Heart right ventricle (tissue), 16 donors: ENCODE data around the gene IGF1R. TPM values are rescaled to one million over a fixed set of nuclear protein-coding genes. Genes with fewer than 3 reads are reported as not detected.

ENCODE experiments used
- ATAC-seq, 8 donors: fragments of 200-7000 bp; cut with Tn5 transposase; one replicate each; pipeline ENCODE4 v1.9.1; 2020; ENCODE audit warnings: mild to moderate bottlenecking in 8 of 8, moderate library complexity in 8 of 8, moderate number of reproducible peaks in 1 of 8
- DNase-seq, 2 donors: peaks; one replicate each; pipeline ENCODE4 v3.0.0-alpha.2; 2020
- H3K27ac ChIP-seq, 10 donors: fragments of 200-600 bp; sonication (generic) in 2 of 10; one replicate each; pipeline versions ENCODE4 v1.5.0 to v1.8.0; 2020 to 2022; ENCODE audit warnings: mild to moderate bottlenecking in 3 of 10
- H3K27me3 ChIP-seq, 7 donors: fragments of 200-600 bp; one replicate each; pipeline ENCODE4 v1.8.0; 2021 to 2022; ENCODE audit warnings: mild to moderate bottlenecking in 2 of 7
- H3K36me3 ChIP-seq, 9 donors: fragments of 200-600 bp; sonication (generic) in 1 of 9; one replicate each; pipeline versions ENCODE4 v1.5.0 to v1.8.0; 2020 to 2022; ENCODE audit warnings: mild to moderate bottlenecking in 2 of 9
- H3K4me1 ChIP-seq, 9 donors: fragments of 200-600 bp; sonication (generic) in 1 of 9; one replicate each; pipeline versions ENCODE4 v1.5.0 to v1.8.0; 2020 to 2022; ENCODE audit warnings: mild to moderate bottlenecking in 4 of 9
- H3K4me3 ChIP-seq, 10 donors: fragments of 200-600 bp; sonication (generic) in 2 of 10; one replicate each; pipeline versions ENCODE4 v1.5.0 to v1.8.0; 2020 to 2022; ENCODE audit warnings: mild to moderate bottlenecking in 7 of 10, moderate library complexity in 2 of 10
- H3K9me3 ChIP-seq, 11 donors: fragments of 200-600 bp in 10 of 11; sonication (generic) in 2 of 11; one replicate each; pipeline versions ENCODE4 v1.5.0 to v1.8.0; 2013 to 2022; ENCODE audit warnings: mild to moderate bottlenecking in 2 of 11, control low read depth in 1 of 11, moderate library complexity in 1 of 11
- WGBS, 2 donors: extraction: QIAGEN DNeasy Blood & Tissue Kit; methylation state at CpG; one replicate each; pipeline ENCODE4 v1.1.7; 2013; ENCODE audit warnings: inconsistent platforms in 1 of 2; 5-methylcytosine and 5-hydroxymethylcytosine counted together
- intact Hi-C, 10 donors: fragments of 100-400 bp; cut with DNase I; formaldehyde crosslinking; loops; one replicate each; pipeline versions ENCODE4 v1.11.1 to v1.14.2; 2022
- polyA plus RNA-seq, 2 donors: library from polyadenylated mRNA; stranded (reverse); fragments of 200-250 nt; gene quantifications; one replicate each; pipeline ENCODE4 v1.2.3, GENCODE V29; 2013
- total RNA-seq, 10 donors: library from RNA; stranded (reverse); fragmentation: NEBNext Ultra II Directional in 3 of 10; extraction: Animal tissue kit (Norgen Biotek cat#: 25700) in 3 of 10; gene quantifications; one replicate each; pipeline versions ENCODE4 v1.2.1 to v1.2.4, GENCODE V29; 2021 to 2023
- TF ChIP-seq, protein P1 (sequence below), 9 donors: fragments of 200-600 bp; sonication (generic) in 2 of 9; IDR thresholded peaks; one replicate each; pipeline versions ENCODE4 v1.5.0 to v1.8.0; 2021 to 2022; ENCODE audit warnings: antibody characterized with exemption in 9 of 9, mild to moderate bottlenecking in 5 of 9, moderate library complexity in 1 of 9
- donor health status: Arrhythmogenic right ventricular cardiomyopathy.
- donor health status: ischemic (EF 13 %, LVEDD 7.1; RV severe dilation, severe dysfunction).
- donor health status: healthy with polysubstance abuse.
- donor health status: DM: no; HTN: yes; CAD: no.
- donor health status: DM: no; HTN: no; CAD: no.
- donor health status: ischemic (EF 25% LVEDD 6.9; RV normal size, moderate dysfunction).
- donor health status: ischemic (EF 25% LVEDD 5.7; RV mildly dilated, moderate dysfunction).
- donor health status: healthy.
- donor health status: DM: yes; HTN: yes; CAD: no.
- donor health status: Ischemic cardiomyopathy.
- donor health status: ischemic (EF 35%, LVEDD 5.7; RV mildly dilated, moderate dysfunction).
- donor health status: nonischemic (EF 11% LVEDD 7.7; RV severe dilation, severe dysfunction).
- donor health status: DM: yes; HTN: yes; CAD: no.
- donor health status: PGD.
- donor health status: ischemic (EF 29% LVEDD 5.4; RV normal size, mild dysfunction).
- donor health status: nonischemic (EF 23%, LVEDD 6.1; RV moderate dilation, normal function).

IGF1R gene
- total and polyA plus RNA-seq, 12 donors: 3.4 to 88.2 (median 45.9) TPM

DNA sequence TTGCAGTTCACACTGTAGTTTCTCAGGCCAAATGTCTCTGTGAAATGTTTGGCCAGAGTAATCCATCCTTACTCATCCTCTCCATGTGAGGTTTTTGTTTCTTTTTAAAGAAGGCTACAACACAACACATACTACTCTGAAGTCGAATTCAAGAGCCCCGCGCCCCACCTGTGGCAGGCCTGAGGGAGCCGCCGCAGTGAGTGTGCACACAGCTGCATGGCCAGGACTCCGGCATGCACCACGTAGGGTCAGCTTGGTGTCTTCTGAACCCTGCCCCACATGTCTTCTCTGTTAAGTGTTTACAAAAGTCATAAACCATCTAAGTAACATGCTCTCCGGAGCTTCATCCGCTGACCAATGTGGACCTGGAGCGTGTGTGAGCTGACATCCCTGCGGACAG, 300.6 kb downstream of the IGF1R start:
- DNase-seq (no peak), ATAC-seq (no peak)
- Histone ChIP-seq H3K36me3 (peaks cover 0 to 73% (median 36%) of the 10 kb centered on the region in 9 donors), H3K4me3 (no peak overlapping the region), H3K27me3 (no peaks in the 10 kb centered on the region), H3K9me3 (no peaks in the 10 kb centered on the region), H3K4me1 (peaks cover 14 to 73% (median 37%) of the 10 kb centered on the region in 9 donors), H3K27ac (no peak overlapping the region)
- intact Hi-C loops: loop anchor here in 2 of 10 donors (10.0 kb wide), 2 partner anchors 106 to 126 kb away; no protein-coding TSS in a partner anchor
- 91 to 97% methylated on average over 11 of the region's 11 CpGs for WGBS, 2 donors
- TF ChIP-seq, protein P1, sequence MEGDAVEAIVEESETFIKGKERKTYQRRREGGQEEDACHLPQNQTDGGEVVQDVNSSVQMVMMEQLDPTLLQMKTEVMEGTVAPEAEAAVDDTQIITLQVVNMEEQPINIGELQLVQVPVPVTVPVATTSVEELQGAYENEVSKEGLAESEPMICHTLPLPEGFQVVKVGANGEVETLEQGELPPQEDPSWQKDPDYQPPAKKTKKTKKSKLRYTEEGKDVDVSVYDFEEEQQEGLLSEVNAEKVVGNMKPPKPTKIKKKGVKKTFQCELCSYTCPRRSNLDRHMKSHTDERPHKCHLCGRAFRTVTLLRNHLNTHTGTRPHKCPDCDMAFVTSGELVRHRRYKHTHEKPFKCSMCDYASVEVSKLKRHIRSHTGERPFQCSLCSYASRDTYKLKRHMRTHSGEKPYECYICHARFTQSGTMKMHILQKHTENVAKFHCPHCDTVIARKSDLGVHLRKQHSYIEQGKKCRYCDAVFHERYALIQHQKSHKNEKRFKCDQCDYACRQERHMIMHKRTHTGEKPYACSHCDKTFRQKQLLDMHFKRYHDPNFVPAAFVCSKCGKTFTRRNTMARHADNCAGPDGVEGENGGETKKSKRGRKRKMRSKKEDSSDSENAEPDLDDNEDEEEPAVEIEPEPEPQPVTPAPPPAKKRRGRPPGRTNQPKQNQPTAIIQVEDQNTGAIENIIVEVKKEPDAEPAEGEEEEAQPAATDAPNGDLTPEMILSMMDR (IDR thresholded peaks at IDR 0.05): no peak

DNA sequence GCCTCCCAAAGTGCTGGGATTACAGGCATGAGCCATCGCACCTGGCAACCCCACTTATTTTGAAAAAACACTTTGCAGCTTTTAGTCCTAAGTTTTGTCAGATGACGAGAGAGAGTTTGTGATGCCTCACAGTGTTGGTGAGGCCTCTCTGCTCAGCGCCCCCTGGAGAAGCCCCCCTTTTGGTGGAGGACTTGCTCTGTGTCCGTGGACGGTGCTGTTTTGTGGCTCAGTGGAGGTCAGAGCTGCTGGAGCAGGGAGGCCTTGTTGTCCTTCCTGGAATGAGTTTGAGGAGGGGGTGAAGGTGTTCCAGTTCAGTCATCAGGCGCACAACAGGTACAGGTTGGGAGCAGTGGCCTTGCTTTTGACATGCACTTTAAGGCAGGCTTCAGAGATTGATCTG, 301.3 kb downstream of the IGF1R start:
- H3K27me3 ChIP-seq: no peaks in the 10 kb centered on the region
- DNase-seq (no peak), ATAC-seq (no peak)
- intact Hi-C loops: loop anchor here in 5 of 10 donors (5.0 to 10.0 kb wide), 3 partner anchors 105 to 125 kb away; no protein-coding TSS in a partner anchor
- peaks cover 0 to 67% (median 36%) of the 10 kb centered on the region in 9 donors for H3K36me3 ChIP-seq
- peaks cover 17 to 72% (median 39%) of the 10 kb centered on the region in 9 donors for H3K4me1 ChIP-seq
- no peaks in the 10 kb centered on the region for H3K9me3 ChIP-seq
- 87 to 94% methylated on average over 6 of the region's 6 CpGs for WGBS, 2 donors
- H3K27ac ChIP-seq: no peak overlapping the region
- no peak overlapping the region for H3K4me3 ChIP-seq
- TF ChIP-seq, protein P1 (IDR thresholded peaks at IDR 0.05): no peak

DNA sequence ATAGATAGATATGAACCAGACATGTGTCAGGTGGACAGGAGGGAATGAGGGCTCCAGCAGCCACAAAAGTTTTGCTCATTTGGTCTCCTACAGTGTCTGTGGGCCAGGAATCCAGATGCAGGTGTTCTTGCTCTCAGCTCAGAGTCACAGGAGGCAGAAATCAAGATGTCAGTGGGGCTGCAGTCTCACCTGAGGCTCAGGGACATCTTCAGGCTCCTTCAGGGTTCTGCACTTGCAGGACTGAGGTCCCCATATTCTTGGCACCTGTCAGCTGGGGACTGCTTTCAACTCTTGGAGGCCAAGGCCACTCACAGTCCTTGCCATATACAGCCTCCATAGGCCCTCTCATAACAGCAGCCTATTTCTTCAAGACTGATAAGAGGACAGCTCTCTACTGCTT, 301.9 kb downstream of the IGF1R start:
- Histone ChIP-seq H3K36me3 (peaks cover 0 to 61% (median 31%) of the 10 kb centered on the region in 9 donors), H3K4me1 (peaks cover 20 to 72% (median 44%) of the 10 kb centered on the region in 9 donors)
- intact Hi-C loops: loop anchor here in 3 of 10 donors (5.0 to 10.0 kb wide), 2 partner anchors 105 to 107 kb away; no protein-coding TSS in a partner anchor

DNA sequence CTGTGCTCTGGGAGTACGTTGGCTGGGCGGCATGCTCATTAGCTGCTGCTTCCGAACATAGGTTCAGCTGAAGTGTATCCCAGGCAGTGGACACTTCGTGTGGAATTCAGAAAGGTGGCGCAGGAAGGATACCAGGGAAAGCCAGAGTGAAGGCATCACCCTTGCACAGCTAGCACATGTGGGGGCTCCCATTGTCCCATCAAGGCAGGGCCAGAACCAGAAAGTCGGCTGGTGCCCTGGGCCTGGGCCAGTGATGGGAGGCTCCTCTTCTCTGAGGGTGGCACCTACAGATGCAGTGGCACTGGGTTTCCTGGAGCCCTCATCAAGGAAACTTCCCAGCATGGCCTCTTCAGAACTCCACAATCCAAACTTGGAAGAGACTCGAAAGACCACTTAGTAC, 302.7 kb downstream of the IGF1R start:
- no peaks in the 10 kb centered on the region for H3K27me3 ChIP-seq
- TF ChIP-seq, protein P1 (IDR thresholded peaks at IDR 0.05): no peak
- H3K36me3 ChIP-seq: peaks cover 0 to 57% (median 27%) of the 10 kb centered on the region in 9 donors
- intact Hi-C loops: loop anchor here in 3 of 10 donors (5.0 to 10.0 kb wide), 2 partner anchors 104 to 106 kb away; no protein-coding TSS in a partner anchor
- WGBS, 2 donors: 94% methylated on average over 7 of the region's 7 CpGs
- no peaks in the 10 kb centered on the region for H3K9me3 ChIP-seq
- peak overlapping the region in 2 of 10 donors; percentile 11 to 13 for H3K27ac ChIP-seq
- no peak overlapping the region for H3K4me3 ChIP-seq
- peaks cover 20 to 72% (median 50%) of the 10 kb centered on the region in 9 donors for H3K4me1 ChIP-seq
- DNase-seq (no peak), ATAC-seq (no peak)

More for the DNA sequence above, 301.9 kb downstream of the IGF1R start:
- H3K9me3 ChIP-seq: no peaks in the 10 kb centered on the region
- no peak overlapping the region for H3K4me3 ChIP-seq
- no peaks in the 10 kb centered on the region for H3K27me3 ChIP-seq
- no peak overlapping the region for H3K27ac ChIP-seq
- TF ChIP-seq, protein P1 (IDR thresholded peaks at IDR 0.05): no peak
- no peak for ATAC-seq
- DNase-seq: no peak
